Immature natural killer cell (primary cell): ENCODE measurements around the gene HYKK. TPM values are rescaled to one million over a fixed set of nuclear protein-coding genes. Genes with fewer than 3 reads are reported as not detected.

ENCODE experiments used
- DNase-seq, 3 donors: peaks; one replicate each; pipeline ENCODE4 v3.0.0; 2022; ENCODE audit warnings: mixed read lengths in 1 of 3
- H3K27ac Mint-ChIP-seq, 6 donors: one replicate each; pipeline ENCODE4 v1.8.0; 2020; ENCODE audit warnings: mixed read lengths in 6 of 6, mild to moderate bottlenecking in 5 of 6, inconsistent platforms in 4 of 6, moderate library complexity in 3 of 6
- H3K27me3 Mint-ChIP-seq, 3 donors: one replicate each; pipeline ENCODE4 v1.8.0; 2020 to 2021; ENCODE audit warnings: low read depth in 3 of 3, mild to moderate bottlenecking in 3 of 3, mixed read lengths in 3 of 3, moderate library complexity in 3 of 3, inconsistent platforms in 1 of 3
- H3K36me3 Mint-ChIP-seq, 3 donors: one replicate each; pipeline ENCODE4 v1.8.0; 2020; ENCODE audit warnings: mixed read lengths in 3 of 3, inconsistent platforms in 2 of 3, mild to moderate bottlenecking in 2 of 3
- H3K4me1 Mint-ChIP-seq, 2 donors: one replicate each; pipeline ENCODE4 v1.8.0; 2020; ENCODE audit warnings: inconsistent platforms in 2 of 2, mild to moderate bottlenecking in 2 of 2, mixed read lengths in 2 of 2, moderate library complexity in 1 of 2
- H3K4me3 Mint-ChIP-seq, 5 donors: one replicate each; pipeline ENCODE4 v1.8.0; 2020; ENCODE audit warnings: mild to moderate bottlenecking in 5 of 5, mixed read lengths in 5 of 5, inconsistent platforms in 3 of 5, moderate library complexity in 3 of 5
- H3K9me3 Mint-ChIP-seq, 6 donors: one replicate each; pipeline ENCODE4 v1.8.0; 2020; ENCODE audit warnings: mild to moderate bottlenecking in 6 of 6, mixed read lengths in 6 of 6, inconsistent platforms in 4 of 6, moderate library complexity in 3 of 6
- polyA plus RNA-seq, 3 donors: library from polyadenylated mRNA; unstranded; fragments of 300-500 nt; fragmentation: Illumina TruSeq; gene quantifications; one replicate each; pipeline ENCODE4 v1.2.3, GENCODE V29; 2021

The HYKK gene
- under 1 TPM in 1 of 3 donors, not detected in 2; 0.31 TPM for polyA plus RNA-seq

DNA sequence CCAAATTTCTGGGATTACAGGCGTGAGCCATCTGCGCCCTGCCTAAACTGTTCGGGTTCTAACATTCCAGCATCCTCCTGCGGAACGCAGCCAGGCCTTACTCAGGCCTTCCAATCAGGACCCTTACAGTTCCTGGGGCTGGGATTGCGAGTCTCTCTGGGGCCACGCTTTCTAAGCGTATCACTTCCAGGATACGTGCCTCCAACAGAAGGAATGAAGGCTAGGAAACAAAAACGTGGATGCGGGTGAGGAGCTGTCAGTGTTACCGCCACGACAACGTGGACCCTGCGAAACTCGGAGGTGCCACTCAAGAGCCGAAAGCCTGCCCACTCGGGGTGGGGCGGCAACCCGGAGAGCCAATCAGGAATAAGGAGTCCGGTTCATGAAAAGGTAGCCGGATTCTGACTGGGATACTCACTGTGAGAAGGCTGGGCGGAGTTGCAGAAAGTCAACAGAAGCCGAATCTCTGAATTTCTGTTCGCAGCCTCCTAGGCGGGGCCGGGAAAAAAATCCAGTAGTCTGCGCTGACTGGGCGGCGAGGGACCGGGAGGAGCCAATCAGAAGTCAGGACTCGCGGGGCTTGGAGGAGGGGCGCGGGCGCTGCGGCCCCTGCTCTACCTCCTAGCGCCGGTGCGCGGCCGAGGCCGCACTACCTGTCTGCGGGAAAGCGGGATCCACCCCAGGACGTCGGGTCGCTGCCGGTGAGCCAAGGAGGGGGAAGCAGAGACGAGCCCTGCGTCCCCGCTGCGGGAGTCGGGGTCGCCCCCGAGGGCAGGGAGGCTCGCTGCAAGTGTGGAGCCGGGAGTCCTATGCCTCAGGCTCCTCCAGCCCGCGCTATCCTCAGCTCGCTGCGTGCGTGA, at the start of gene HYKK:
Gene HYKK (plus strand): TSS at position 607 of the 860 bp plus-strand sequence. CDS start 5,512 bp downstream, outside the sequence.
- Mint-ChIP-seq H3K4me1 (peaks cover 15 to 21% of the 10 kb centered on the region in 2 donors), H3K27me3 (peaks cover 3 to 14% (median 5%) of the 10 kb centered on the region in 3 donors), H3K27ac (peak within 1 kb of the TSS in 4 of 6 donors; percentile 48 to 85 (median 82)), H3K9me3 (no peaks in the 10 kb centered on the region), H3K36me3 (peaks cover 0 to under 1% (median under 1%) of the 10 kb centered on the region in 3 donors), H3K4me3 (peak within 1 kb of the TSS; percentile 89 to 95 (median 91))
- peak; percentile 34 to 41 (median 36) for DNase-seq

GRCh38 chr15:78460737-78461136, 46.6 kb upstream of the HYKK start:
- peaks cover 0 to 3% (median 0%) of the 10 kb centered on the region in 3 donors for H3K27me3 Mint-ChIP-seq

GRCh38 chr15:78461171-78461888, 46.0 kb upstream of the HYKK start:
- no peaks in the 10 kb centered on the region for H3K9me3 Mint-ChIP-seq
- peak; percentile 23 to 41 (median 40) for DNase-seq
- peaks cover 4 to 22% (median 5%) of the 10 kb centered on the region in 3 donors for H3K36me3 Mint-ChIP-seq
- peak overlapping the region; percentile 59 to 82 (median 79) for H3K4me3 Mint-ChIP-seq
- H3K4me1 Mint-ChIP-seq = peaks cover 49 to 78% of the 10 kb centered on the region in 2 donors
- peak overlapping the region; percentile 79 to 90 (median 86) for H3K27ac Mint-ChIP-seq
- peaks cover 0 to 3% (median 0%) of the 10 kb centered on the region in 3 donors for H3K27me3 Mint-ChIP-seq

More at GRCh38 chr15:78460737-78461136, 46.6 kb upstream of the HYKK start:
- no peak for DNase-seq
- no peaks in the 10 kb centered on the region for H3K9me3 Mint-ChIP-seq
- peaks cover 3 to 20% (median 5%) of the 10 kb centered on the region in 3 donors for H3K36me3 Mint-ChIP-seq
- H3K4me3 Mint-ChIP-seq = peak overlapping the region; percentile 59 to 82 (median 79)
- peak overlapping the region; percentile 79 to 90 (median 86) for H3K27ac Mint-ChIP-seq
- H3K4me1 Mint-ChIP-seq = peaks cover 55 to 84% of the 10 kb centered on the region in 2 donors

GRCh38 chr15:78469031-78469430, 38.3 kb upstream of the HYKK start:
- DNase-seq = no peak
- Mint-ChIP-seq H3K4me1 (peaks cover 0 to 6% of the 10 kb centered on the region in 2 donors), H3K27me3 (peaks cover 0 to 5% (median 0%) of the 10 kb centered on the region in 3 donors), H3K36me3 (peaks cover 15 to 37% (median 18%) of the 10 kb centered on the region in 3 donors), H3K9me3 (no peaks in the 10 kb centered on the region), H3K27ac (no peak overlapping the region), H3K4me3 (no peak overlapping the region)

GRCh38 chr15:78477295-78477694, 30.1 kb upstream of the HYKK start:
- Mint-ChIP-seq H3K9me3 (no peaks in the 10 kb centered on the region), H3K36me3 (peaks cover 10 to 41% (median 18%) of the 10 kb centered on the region in 3 donors), H3K4me3 (no peak overlapping the region), H3K4me1 (peaks cover 0 to 2% of the 10 kb centered on the region in 2 donors), H3K27ac (peak overlapping the region in 1 of 6 donors; percentile 12), H3K27me3 (no peaks in the 10 kb centered on the region)
- no peak for DNase-seq

- peaks cover 0 to 6% of the 10 kb centered on the region in 2 donors for H3K4me1 Mint-ChIP-seq
- no peak for DNase-seq
- H3K27ac Mint-ChIP-seq = no peak overlapping the region
- H3K36me3 Mint-ChIP-seq = peaks cover 17 to 37% (median 24%) of the 10 kb centered on the region in 3 donors
- no peak overlapping the region for H3K4me3 Mint-ChIP-seq
- no peaks in the 10 kb centered on the region for H3K9me3 Mint-ChIP-seq
- no peaks in the 10 kb centered on the region for H3K27me3 Mint-ChIP-seq
Measured at GRCh38 chr15:78479650-78480049, 27.7 kb upstream of the HYKK start.

GRCh38 chr15:78481917-78482316, 25.5 kb upstream of the HYKK start:
- Mint-ChIP-seq H3K27ac (peak overlapping the region in 2 of 6 donors; percentile 8 to 17), H3K4me1 (peaks cover 0 to 6% of the 10 kb centered on the region in 2 donors), H3K27me3 (no peaks in the 10 kb centered on the region), H3K4me3 (no peak overlapping the region), H3K9me3 (no peaks in the 10 kb centered on the region), H3K36me3 (peaks cover 8 to 41% (median 19%) of the 10 kb centered on the region in 3 donors)
- no peak for DNase-seq

- H3K27me3 Mint-ChIP-seq = no peaks in the 10 kb centered on the region
- peak overlapping the region in 2 of 6 donors; percentile 8 to 24 for H3K27ac Mint-ChIP-seq
- no peaks in the 10 kb centered on the region for H3K9me3 Mint-ChIP-seq
- no peak overlapping the region for H3K4me3 Mint-ChIP-seq
- no peak for DNase-seq
- H3K36me3 Mint-ChIP-seq = peaks cover 12 to 59% (median 39%) of the 10 kb centered on the region in 3 donors
- peaks cover 0 to 2% of the 10 kb centered on the region in 2 donors for H3K4me1 Mint-ChIP-seq
Measured at GRCh38 chr15:78492872-78493271, 14.5 kb upstream of the HYKK start.

- DNase-seq = no peak
- Mint-ChIP-seq H3K27ac (peak overlapping the region in 1 of 6 donors; percentile 49), H3K36me3 (peaks cover 4 to 38% (median 24%) of the 10 kb centered on the region in 3 donors), H3K4me3 (no peak overlapping the region), H3K9me3 (no peaks in the 10 kb centered on the region), H3K4me1 (peaks cover 5 to 8% of the 10 kb centered on the region in 2 donors), H3K27me3 (peaks cover 0 to 2% (median 0%) of the 10 kb centered on the region in 3 donors)
Measured at GRCh38 chr15:78501857-78502256, 5.5 kb upstream of the HYKK start.

GRCh38 chr15:78502641-78503040, 4.7 kb upstream of the HYKK start:
- Mint-ChIP-seq H3K9me3 (no peaks in the 10 kb centered on the region), H3K4me1 (peaks cover 9 to 13% of the 10 kb centered on the region in 2 donors), H3K27me3 (peaks cover 3 to 10% (median 5%) of the 10 kb centered on the region in 3 donors), H3K4me3 (no peak overlapping the region), H3K36me3 (peaks cover 4 to 30% (median 19%) of the 10 kb centered on the region in 3 donors), H3K27ac (no peak overlapping the region)
- no peak for DNase-seq

DNA sequence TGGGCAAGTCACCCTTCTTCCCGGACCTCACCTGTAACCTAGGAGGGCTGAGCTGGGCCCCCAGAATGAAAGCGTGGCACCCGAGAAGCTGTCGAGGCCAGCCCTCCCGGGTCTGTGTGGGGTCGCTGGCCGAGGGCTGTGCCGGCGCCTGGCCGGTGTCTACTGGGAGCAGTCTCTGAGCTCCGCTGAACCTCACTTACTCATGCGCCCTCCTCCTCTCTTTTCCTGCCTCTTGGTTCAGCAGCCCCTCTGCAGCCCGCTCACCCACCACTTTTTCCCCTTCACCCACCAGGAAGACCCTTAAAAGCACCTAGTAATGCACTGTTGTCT, 419 bp downstream of the HYKK start:
- Mint-ChIP-seq H3K9me3 (no peaks in the 10 kb centered on the region), H3K4me3 (peak overlapping the region; percentile 89 to 95 (median 91)), H3K36me3 (no peaks in the 10 kb centered on the region), H3K4me1 (peaks cover 15 to 21% of the 10 kb centered on the region in 2 donors), H3K27me3 (peaks cover 3 to 14% (median 5%) of the 10 kb centered on the region in 3 donors), H3K27ac (peak overlapping the region in 2 of 6 donors; percentile 11 to 63)
- DNase-seq = no peak

GRCh38 chr15:78508272-78508671, 895 bp downstream of the HYKK start:
- no peaks in the 10 kb centered on the region for H3K9me3 Mint-ChIP-seq
- peaks cover 15 to 21% of the 10 kb centered on the region in 2 donors for H3K4me1 Mint-ChIP-seq
- peaks cover 4 to 14% (median 5%) of the 10 kb centered on the region in 3 donors for H3K27me3 Mint-ChIP-seq
- H3K27ac Mint-ChIP-seq = peak overlapping the region in 1 of 6 donors; percentile 11
- no peak for DNase-seq
- no peaks in the 10 kb centered on the region for H3K36me3 Mint-ChIP-seq
- peak overlapping the region; percentile 89 to 95 (median 91) for H3K4me3 Mint-ChIP-seq

DNA sequence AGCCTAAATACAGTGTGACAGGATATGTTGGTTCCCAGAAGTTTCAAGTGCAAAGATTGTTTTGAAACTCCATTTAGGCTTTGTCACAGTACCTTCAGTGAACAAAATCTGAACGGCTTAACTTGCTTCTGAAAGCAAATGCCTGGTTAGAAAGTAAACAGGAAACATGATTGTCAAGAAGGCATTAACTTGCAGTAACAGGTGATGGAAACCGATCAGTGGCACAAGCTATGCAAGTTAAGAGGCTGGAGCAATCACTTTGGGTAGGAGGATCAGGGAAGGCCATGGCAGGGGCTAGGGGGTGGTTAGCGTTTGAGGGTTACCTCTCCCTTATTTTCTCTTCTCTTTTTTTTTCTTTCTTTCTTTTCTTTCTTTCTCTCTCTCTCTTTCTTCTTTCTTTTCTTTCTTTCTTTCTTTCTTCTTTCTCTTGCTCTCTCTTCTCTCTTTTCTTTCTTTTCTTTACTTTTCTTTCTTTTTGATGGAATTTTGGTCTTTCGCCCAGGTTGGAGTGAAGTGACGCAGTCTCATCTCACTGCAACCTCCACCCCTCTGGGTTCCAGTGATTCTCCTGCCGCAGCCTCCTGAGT, 2.4 kb downstream of the HYKK start:
- no peak for DNase-seq
- Mint-ChIP-seq H3K9me3 (no peaks in the 10 kb centered on the region), H3K4me3 (no peak overlapping the region), H3K4me1 (peaks cover 15 to 21% of the 10 kb centered on the region in 2 donors), H3K36me3 (no peaks in the 10 kb centered on the region), H3K27me3 (peaks cover 4 to 14% (median 5%) of the 10 kb centered on the region in 3 donors), H3K27ac (no peak overlapping the region)
